ENCODE data around the gene ANKRD30B. TPM values are rescaled to one million over a fixed set of nuclear protein-coding genes. Genes with fewer than 3 reads are reported as not detected.
"Not testable (repeated sequence)": the region's sequence is repeated elsewhere in the genome, so short reads cannot be mapped to it uniquely, and the experiment has no call there.

Gene ANKRD30B
- total RNA-seq, 6 experiments from 2014 or later = not detected

GRCh38 chr18:14748496-14748895 lies 524 bp downstream of the ANKRD30B start:
- Mint-ChIP-seq H3K27me3 (ENCODE audit: insufficient read depth) (no peaks in the 10 kb centered on the region; the same call in 1 of the 2 replicates), H3K4me3 (no peak overlapping the region), H3K4me1 (ENCODE audit: low read depth) (no peaks in the 10 kb centered on the region), H3K27ac (no peak overlapping the region), H3K9me3 (peaks cover 16% of the 10 kb centered on the region), H3K36me3 (ENCODE audit: low read depth) (no peaks in the 10 kb centered on the region)
- TF ChIP-seq, protein P1, sequence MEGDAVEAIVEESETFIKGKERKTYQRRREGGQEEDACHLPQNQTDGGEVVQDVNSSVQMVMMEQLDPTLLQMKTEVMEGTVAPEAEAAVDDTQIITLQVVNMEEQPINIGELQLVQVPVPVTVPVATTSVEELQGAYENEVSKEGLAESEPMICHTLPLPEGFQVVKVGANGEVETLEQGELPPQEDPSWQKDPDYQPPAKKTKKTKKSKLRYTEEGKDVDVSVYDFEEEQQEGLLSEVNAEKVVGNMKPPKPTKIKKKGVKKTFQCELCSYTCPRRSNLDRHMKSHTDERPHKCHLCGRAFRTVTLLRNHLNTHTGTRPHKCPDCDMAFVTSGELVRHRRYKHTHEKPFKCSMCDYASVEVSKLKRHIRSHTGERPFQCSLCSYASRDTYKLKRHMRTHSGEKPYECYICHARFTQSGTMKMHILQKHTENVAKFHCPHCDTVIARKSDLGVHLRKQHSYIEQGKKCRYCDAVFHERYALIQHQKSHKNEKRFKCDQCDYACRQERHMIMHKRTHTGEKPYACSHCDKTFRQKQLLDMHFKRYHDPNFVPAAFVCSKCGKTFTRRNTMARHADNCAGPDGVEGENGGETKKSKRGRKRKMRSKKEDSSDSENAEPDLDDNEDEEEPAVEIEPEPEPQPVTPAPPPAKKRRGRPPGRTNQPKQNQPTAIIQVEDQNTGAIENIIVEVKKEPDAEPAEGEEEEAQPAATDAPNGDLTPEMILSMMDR (IDR thresholded peaks at IDR 0.05) = no peak
- no peak for DNase-seq

DNA sequence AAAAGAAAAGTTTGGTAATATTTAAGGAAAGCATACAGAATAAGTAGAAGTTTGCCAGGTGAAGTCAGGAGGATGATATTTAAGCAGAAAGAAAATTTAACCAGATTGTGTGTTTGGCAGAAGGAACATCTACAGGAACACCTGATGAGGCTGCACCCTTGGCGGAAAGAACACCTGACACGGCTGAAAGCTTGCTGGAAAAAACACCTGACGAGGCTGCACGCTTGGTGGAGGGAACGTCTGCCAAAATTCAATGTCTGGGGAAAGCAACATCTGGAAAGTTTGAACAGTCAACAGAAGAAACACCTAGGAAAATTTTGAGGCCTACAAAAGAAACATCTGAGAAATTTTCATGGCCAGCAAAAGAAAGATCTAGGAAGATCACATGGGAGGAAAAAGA lies 15.6 kb downstream of the ANKRD30B start:
- not testable (repeated sequence) for H3K27ac Mint-ChIP-seq; H3K4me3 Mint-ChIP-seq; H3K27me3 Mint-ChIP-seq (ENCODE audit: insufficient read depth); DNase-seq; H3K36me3 Mint-ChIP-seq (ENCODE audit: low read depth); H3K4me1 Mint-ChIP-seq (ENCODE audit: low read depth)
- H3K9me3 Mint-ChIP-seq = peaks cover 18% of the 10 kb centered on the region

- Mint-ChIP-seq H3K27me3 (ENCODE audit: insufficient read depth) (no peaks in the 10 kb centered on the region), H3K9me3 (peaks cover 28% of the 10 kb centered on the region), H3K36me3 (ENCODE audit: low read depth) (no peaks in the 10 kb centered on the region; the same call in 1 of the 2 replicates), H3K4me3 (no peak overlapping the region), H3K4me1 (ENCODE audit: low read depth) (no peaks in the 10 kb centered on the region), H3K27ac (no peak overlapping the region)
- TF ChIP-seq, protein P1 (IDR thresholded peaks at IDR 0.05) = no peak
- no peak for DNase-seq
Observed at GRCh38 chr18:14767474-14767873, 19.5 kb downstream of the ANKRD30B start.

DNA sequence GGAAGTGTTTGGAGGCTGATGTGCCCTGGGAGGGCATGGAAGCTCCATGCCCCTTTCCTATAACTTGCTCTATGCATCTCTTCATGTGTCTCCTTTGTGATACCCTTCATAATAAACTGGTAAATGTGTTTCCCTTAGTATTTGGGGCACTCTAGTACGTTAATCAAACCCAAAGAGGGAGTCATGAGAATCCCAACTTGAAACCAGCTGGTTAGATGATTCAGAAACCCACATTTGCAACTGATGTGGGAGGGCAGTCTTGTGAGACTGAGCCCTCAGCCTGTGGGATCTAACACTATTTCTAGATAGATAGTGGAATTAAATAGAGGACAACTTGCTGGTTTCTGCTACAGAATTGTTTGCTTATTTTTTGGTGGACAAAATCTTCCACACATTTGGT lies 20.3 kb downstream of the ANKRD30B start:
- Mint-ChIP-seq H3K4me1 (ENCODE audit: low read depth) (no peaks in the 10 kb centered on the region), H3K36me3 (ENCODE audit: low read depth) (no peaks in the 10 kb centered on the region; the same call in 1 of the 2 replicates), H3K9me3 (peaks cover 27% of the 10 kb centered on the region), H3K27ac (no peak overlapping the region), H3K27me3 (ENCODE audit: insufficient read depth) (no peaks in the 10 kb centered on the region), H3K4me3 (no peak overlapping the region)
- TF ChIP-seq, protein P1 (IDR thresholded peaks at IDR 0.05) = no peak
- no peak for DNase-seq

DNA sequence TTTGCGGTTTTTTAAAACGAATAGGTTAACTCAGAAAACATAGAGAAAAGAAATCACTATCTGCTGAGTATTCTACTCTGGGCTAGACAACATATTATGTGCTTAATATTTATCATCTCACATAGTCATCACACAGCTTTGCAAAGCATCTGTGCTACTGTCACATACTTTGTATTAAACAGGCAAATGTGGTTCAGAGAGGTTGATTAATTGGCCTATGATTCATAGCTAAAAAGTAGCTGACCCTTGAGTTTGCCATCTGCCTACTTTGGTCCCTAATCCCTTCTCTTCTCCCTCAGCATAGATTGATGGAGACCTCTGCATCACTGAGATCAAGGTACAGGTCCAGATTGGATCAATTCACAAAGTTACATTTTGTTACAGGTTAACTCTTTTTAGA lies 21.4 kb downstream of the ANKRD30B start:
- DNase-seq = no peak
- Mint-ChIP-seq H3K9me3 (peaks cover 27% of the 10 kb centered on the region), H3K27ac (no peak overlapping the region), H3K36me3 (ENCODE audit: low read depth) (no peaks in the 10 kb centered on the region; the same call in 1 of the 2 replicates), H3K4me3 (no peak overlapping the region), H3K27me3 (ENCODE audit: insufficient read depth) (no peaks in the 10 kb centered on the region), H3K4me1 (ENCODE audit: low read depth) (no peaks in the 10 kb centered on the region)
- TF ChIP-seq, protein P1 (IDR thresholded peaks at IDR 0.05) = no peak

DNA sequence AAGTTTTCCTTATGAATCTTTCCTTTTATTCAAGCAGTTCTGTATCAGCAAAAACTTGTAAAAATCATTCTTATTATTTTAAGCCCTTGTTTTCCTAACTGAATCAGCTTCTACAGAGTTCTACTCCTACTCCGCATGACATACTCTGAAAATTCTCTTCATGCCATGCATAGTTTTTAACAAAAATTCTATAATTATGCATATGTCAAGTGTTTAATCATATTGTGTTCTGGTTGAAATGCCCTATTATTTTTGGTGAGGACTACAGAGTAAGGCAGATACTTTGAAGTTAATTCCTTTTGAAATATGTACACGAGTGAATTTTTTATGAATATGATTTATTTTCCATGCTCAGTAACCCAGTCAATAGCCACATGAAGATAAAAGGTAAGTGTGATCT lies 28.8 kb downstream of the ANKRD30B start:
- Mint-ChIP-seq H3K27ac (no peak overlapping the region), H3K36me3 (ENCODE audit: low read depth) (no peaks in the 10 kb centered on the region; the same call in 1 of the 2 replicates), H3K9me3 (peaks cover 36% of the 10 kb centered on the region), H3K4me3 (no peak overlapping the region), H3K4me1 (ENCODE audit: low read depth) (no peaks in the 10 kb centered on the region), H3K27me3 (ENCODE audit: insufficient read depth) (no peaks in the 10 kb centered on the region)
- no peak for DNase-seq
- TF ChIP-seq, protein P1 (IDR thresholded peaks at IDR 0.05) = no peak
